ENCODE measurements around the gene LAMTOR4. TPM values are rescaled to one million over a fixed set of nuclear protein-coding genes. Genes with fewer than 3 reads are reported as not detected.
A peak's percentile ranks its signal among the peaks of the same experiment; 100 is the strongest.

LAMTOR4 gene
- total RNA-seq, 4 donors from 2014 or later: 109 to 228 (median 148) TPM

DNA sequence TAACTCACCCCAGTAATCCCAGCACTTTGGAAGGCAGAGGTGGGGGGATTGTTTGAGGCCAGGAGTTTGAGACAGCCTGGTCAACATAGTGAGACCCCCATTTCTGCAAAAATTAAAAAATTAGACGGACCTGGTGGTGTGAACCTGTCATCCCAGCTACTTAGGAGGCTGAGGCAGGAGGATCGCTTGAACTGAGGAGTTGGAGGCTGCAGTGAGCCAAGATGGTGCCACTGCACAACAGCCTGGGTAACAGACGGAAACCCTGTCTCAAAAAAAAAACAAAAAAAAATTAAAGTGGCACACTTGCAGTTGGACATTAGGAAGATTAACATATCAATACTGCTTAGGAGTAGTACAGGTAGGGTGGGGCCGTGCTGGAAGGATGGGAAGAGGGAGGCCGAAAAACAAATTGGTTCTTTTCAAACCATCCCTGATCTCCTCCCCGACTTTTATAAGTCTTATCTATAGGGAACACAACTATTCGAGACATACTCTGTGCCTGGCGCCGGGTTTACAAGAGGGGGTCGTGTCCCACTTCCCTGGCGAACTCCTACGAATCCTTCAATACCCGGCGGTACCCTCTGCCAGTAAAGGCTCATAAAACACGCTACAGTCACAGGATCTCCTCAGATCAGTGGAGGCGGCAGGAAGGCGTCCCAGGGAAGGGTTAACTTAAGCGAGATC, 30.2 kb upstream of the LAMTOR4 start:
- peaks cover 0 to 29% of the 10 kb centered on the region in 2 donors for H3K36me3 ChIP-seq
- H3K4me1 ChIP-seq: peaks cover 0 to 42% (median 14%) of the 10 kb centered on the region in 3 donors
- TF ChIP-seq POLR2A (IDR thresholded peaks at IDR 0.05) (no peak), EP300 (IDR thresholded peaks at IDR 0.05) (no peak), POLR2AphosphoS5 (IDR thresholded peaks at IDR 0.05) (no peak)
- TF ChIP-seq, protein P1, sequence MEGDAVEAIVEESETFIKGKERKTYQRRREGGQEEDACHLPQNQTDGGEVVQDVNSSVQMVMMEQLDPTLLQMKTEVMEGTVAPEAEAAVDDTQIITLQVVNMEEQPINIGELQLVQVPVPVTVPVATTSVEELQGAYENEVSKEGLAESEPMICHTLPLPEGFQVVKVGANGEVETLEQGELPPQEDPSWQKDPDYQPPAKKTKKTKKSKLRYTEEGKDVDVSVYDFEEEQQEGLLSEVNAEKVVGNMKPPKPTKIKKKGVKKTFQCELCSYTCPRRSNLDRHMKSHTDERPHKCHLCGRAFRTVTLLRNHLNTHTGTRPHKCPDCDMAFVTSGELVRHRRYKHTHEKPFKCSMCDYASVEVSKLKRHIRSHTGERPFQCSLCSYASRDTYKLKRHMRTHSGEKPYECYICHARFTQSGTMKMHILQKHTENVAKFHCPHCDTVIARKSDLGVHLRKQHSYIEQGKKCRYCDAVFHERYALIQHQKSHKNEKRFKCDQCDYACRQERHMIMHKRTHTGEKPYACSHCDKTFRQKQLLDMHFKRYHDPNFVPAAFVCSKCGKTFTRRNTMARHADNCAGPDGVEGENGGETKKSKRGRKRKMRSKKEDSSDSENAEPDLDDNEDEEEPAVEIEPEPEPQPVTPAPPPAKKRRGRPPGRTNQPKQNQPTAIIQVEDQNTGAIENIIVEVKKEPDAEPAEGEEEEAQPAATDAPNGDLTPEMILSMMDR (IDR thresholded peaks at IDR 0.05): no peak
- WGBS, 2 donors (ENCODE audit: low coverage in 1 of 2): 32 to 39% methylated on average over 9 to 10 of the region's 18 CpGs
- H3K4me3 ChIP-seq: peak overlapping the region; percentile 68 to 89
- no peaks in the 10 kb centered on the region for H3K9me3 ChIP-seq
- H3K27me3 ChIP-seq: no peaks in the 10 kb centered on the region
- peak overlapping the region; percentile 58 to 91 (median 88) for H3K27ac ChIP-seq
- ATAC-seq: no peak

DNA sequence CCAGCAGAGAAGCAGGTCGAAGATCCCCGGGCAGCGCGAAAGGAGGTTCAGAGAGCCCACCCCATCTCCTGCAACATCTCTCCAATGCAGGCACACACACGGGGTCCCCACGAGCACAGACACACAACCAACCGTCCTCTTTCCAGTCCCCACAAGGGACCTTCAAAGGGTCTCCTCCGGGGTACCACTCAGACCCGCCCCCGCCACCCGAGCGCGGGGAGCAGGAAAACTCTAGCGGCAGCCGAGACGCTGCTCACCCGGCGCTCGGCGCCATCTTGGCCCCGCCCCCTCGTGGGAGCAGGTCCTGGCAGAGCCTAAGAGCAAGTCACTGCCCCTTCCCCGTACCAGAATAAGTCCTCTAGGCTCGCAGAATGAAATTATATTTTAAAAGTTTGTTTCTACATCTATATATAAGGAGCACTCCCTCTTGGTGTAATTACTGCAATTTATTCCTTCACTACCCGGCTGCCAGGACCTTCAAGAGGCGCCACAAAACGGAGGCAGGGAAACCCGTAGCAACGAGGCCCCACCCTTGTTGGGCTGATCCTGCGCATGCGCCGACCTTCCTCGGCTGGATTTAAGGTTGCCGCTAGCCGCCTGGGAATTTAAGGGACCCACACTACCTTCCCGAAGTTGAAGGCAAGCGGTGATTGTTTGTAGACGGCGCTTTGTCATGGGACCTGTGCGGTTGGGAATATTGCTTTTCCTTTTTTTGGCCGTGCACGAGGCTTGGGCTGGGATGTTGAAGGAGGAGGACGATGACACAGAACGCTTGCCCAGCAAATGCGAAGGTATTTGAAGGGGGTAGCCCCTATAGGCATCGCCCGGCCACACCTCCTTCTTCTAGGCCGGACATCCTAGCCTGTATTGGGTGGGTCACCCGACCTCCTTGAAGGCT, 29.4 kb upstream of the LAMTOR4 start, which contains the start of the genes CNPY4 and TAF6:
Gene CNPY4 (plus strand): TSS at position 563 of the 898 bp plus-strand sequence. CDS start 111 bp downstream, at position 674.
Gene TAF6 (minus strand): TSS at position 287 of the 898 bp plus-strand sequence. CDS start 5,149 bp downstream, outside the sequence.
- Histone ChIP-seq H3K36me3 (peaks cover 0 to 26% of the 10 kb centered on the region in 2 donors), H3K4me3 (peak within 1 kb of the TSS; percentile 68 to 89), H3K27me3 (no peaks in the 10 kb centered on the region), H3K27ac (peak within 1 kb of the TSS; percentile 58 to 91 (median 88)), H3K4me1 (peaks cover 0 to 43% (median 14%) of the 10 kb centered on the region in 3 donors), H3K9me3 (no peaks in the 10 kb centered on the region)
- peak; percentile 95 for ATAC-seq
- WGBS, 2 donors (ENCODE audit: low coverage in 1 of 2): 0% methylated on average over 1 to 7 of the region's 49 CpGs
- TF ChIP-seq, protein P1 (IDR thresholded peaks at IDR 0.05): peak in 3 of 4 experiments; percentile 21 to 25 (median 23)
- TF ChIP-seq POLR2AphosphoS5 (IDR thresholded peaks at IDR 0.05): peak; percentile 73
- TF ChIP-seq POLR2A (IDR thresholded peaks at IDR 0.05): peak; percentile 64 to 67
- no peak for TF ChIP-seq EP300 (IDR thresholded peaks at IDR 0.05)

DNA sequence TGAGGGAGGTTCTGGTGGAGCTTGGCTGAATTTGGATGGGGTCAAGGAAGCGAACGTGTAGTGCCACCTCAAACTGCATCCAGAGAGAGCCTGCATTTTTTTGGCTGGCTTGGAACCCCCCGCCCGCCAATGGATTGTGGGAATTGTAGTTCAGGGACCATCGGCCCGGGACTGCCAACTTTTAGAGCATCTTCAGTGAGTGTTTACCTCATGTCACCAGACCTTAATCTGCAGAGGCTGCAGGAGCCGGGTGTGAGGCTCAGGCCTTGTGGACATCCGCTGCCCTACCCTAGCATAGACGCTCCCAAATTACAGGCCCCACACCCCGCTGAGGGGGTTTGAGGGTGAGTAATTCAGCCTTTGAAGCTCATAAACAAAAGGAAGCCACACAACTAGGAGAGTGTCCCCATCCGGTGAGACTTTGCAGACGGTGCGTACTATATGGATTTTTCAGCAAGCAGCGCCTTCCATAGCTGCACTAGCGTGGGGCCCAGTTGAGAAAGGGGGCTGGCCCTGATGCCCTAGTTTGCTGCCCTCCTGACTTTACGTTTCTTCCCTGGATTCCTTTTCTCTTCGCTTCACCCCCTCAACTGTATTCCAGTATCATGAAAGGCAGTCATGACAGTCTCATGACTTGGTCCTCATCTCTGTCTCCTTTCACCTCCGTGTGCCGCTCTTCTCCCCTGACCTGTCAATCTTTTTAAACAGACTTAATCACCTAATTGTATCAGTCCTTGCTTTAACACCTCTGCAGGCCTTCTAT, 28.6 kb upstream of the LAMTOR4 start:
- ATAC-seq: peak; percentile 73
- Histone ChIP-seq H3K27me3 (no peaks in the 10 kb centered on the region), H3K4me3 (peak overlapping the region; percentile 68 to 89), H3K9me3 (no peaks in the 10 kb centered on the region), H3K36me3 (peaks cover 0 to 31% of the 10 kb centered on the region in 2 donors), H3K4me1 (peaks cover 0 to 52% (median 14%) of the 10 kb centered on the region in 3 donors), H3K27ac (peak overlapping the region; percentile 58 to 91 (median 88))
- TF ChIP-seq EP300 (IDR thresholded peaks at IDR 0.05): no peak
- TF ChIP-seq, protein P1 (IDR thresholded peaks at IDR 0.05): no peak
- TF ChIP-seq POLR2A (IDR thresholded peaks at IDR 0.05): no peak
- no peak for TF ChIP-seq POLR2AphosphoS5 (IDR thresholded peaks at IDR 0.05)
- 18 to 22% methylated on average over 8 to 11 of the region's 19 CpGs for WGBS, 2 donors (ENCODE audit: low coverage in 1 of 2)

DNA sequence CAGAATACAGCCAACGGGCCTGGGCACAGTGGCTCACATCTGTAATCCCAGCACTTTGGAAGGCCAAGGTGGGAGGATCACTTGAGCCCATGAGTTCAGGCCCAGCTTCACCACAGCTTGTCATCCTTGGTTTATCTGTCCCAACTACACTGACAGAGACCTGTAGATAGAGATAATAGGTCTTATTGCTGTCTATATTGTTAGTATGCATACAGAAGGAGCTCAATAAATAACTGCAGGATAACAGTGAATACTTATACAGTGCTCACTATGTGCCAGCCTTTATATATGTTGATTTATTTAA, 28.0 kb upstream of the LAMTOR4 start:
- H3K36me3 ChIP-seq: peaks cover 0 to 29% of the 10 kb centered on the region in 2 donors
- peak overlapping the region in 3 of 4 donors; percentile 88 to 91 (median 89) for H3K27ac ChIP-seq
- no peaks in the 10 kb centered on the region for H3K9me3 ChIP-seq
- WGBS, 2 donors (ENCODE audit: low coverage in 1 of 2): 0% methylated on average over 1 of the region's 1 CpG; no CpG with 5 or more reads in 1 of the 2 donors
- ATAC-seq: no peak
- H3K4me1 ChIP-seq: peaks cover 0 to 57% (median 16%) of the 10 kb centered on the region in 3 donors
- H3K27me3 ChIP-seq: no peaks in the 10 kb centered on the region
- H3K4me3 ChIP-seq: peak overlapping the region in 1 of 2 donors; percentile 68
- TF ChIP-seq EP300 (IDR thresholded peaks at IDR 0.05) (no peak), POLR2A (IDR thresholded peaks at IDR 0.05) (no peak), POLR2AphosphoS5 (IDR thresholded peaks at IDR 0.05) (no peak)
- TF ChIP-seq, protein P1 (IDR thresholded peaks at IDR 0.05): no peak

All from gastroesophageal sphincter (tissue), 4 donors.